Activated T-helper 1 cell treated with Interleukin-2 at 50 U/mL for 16 hours (primary cell): ENCODE results near the gene CSTF2T.

Source experiments
- DNase-seq: peaks from one replicate; pipeline ENCODE4 v3.0.0-alpha.2; 2020; ENCODE audit warnings: low read depth

Gene CSTF2T

GRCh38 chr10:51649064-51649463 is 50.3 kb downstream of the CSTF2T start:
- DNase-seq, result no peak
